Left ventricle myocardium inferior (tissue), 1 donor: ENCODE measurements around the gene CLEC18A. TPM values are rescaled to one million over a fixed set of nuclear protein-coding genes. Genes with fewer than 3 reads are reported as not detected.
A peak's percentile ranks its signal among the peaks of the same experiment; 100 is the strongest.

ENCODE experiments used
- microRNA-seq: library from miRNA; unstranded; fragments of <30 nt; microRNA quantifications from one replicate; pipeline ENCODE4 v1.2.0, GENCODE V29; 2020
- total RNA-seq: library from RNA; stranded (reverse); fragmentation: NEBNext Ultra II Directional; extraction: Animal tissue kit (Norgen Biotek cat#: 25700); gene quantifications from one replicate; pipeline ENCODE4 v1.2.1, GENCODE V29; 2021
- donor health status: DM: no; HTN: yes; CAD: no; lungs with severe emphysema.

Gene CLEC18A
- total RNA-seq, 1 donor from 2014 or later: 0.22 TPM

Small RNAs within 50 kb of the gene (microRNA-seq; reads per million reads assigned to microRNA genes)
- 7,280 reads per million, percentile 94 among the genes with 10 or more reads in this experiment for gene MIR140

Other genes starting within 250 kb of the CLEC18A start
- gene NQO1, start 224.8 kb upstream of the CLEC18A start, total RNA-seq: 22.7 TPM
- gene NOB1, start 196.4 kb upstream of the CLEC18A start, total RNA-seq: 14.7 TPM
- 21.3 TPM for gene WWP2, start 189.0 kb upstream of the CLEC18A start, total RNA-seq
- gene PDPR, start 163.0 kb downstream of the CLEC18A start, total RNA-seq: 22.2 TPM
- not detected for gene CLEC18C, start 222.5 kb downstream of the CLEC18A start, total RNA-seq